ENCODE measurements around the gene GTF3A. TPM values are rescaled to one million over a fixed set of nuclear protein-coding genes. Genes with fewer than 3 reads are reported as not detected.

Gene GTF3A
- total RNA-seq, 4 donors from 2014 or later, result 129 to 197 (median 140) TPM

GRCh38 chr13:27421101-27421871 lies 3.1 kb upstream of the GTF3A start:
- Histone ChIP-seq H3K4me1 (peaks cover 15 to 24% (median 23%) of the 10 kb centered on the region in 4 donors), H3K27me3 (no peaks in the 10 kb centered on the region), H3K9me3 (no peaks in the 10 kb centered on the region), H3K4me3 (no peak overlapping the region), H3K27ac (replicated peaks in 1 of 4) (no peak overlapping the region), H3K36me3 (no peaks in the 10 kb centered on the region)
- WGBS, result 93% methylated on average over 8 of the region's 8 CpGs
- no peak for DNase-seq (ENCODE audit: extremely low spot score)
- TF ChIP-seq EP300 (IDR thresholded peaks at IDR 0.05), result no peak
- TF ChIP-seq POLR2AphosphoS5 (IDR thresholded peaks at IDR 0.05), result no peak
- no peak for TF ChIP-seq CTCF (IDR thresholded peaks at IDR 0.05)
- no peak for TF ChIP-seq POLR2A (IDR thresholded peaks at IDR 0.05; ENCODE audit: low read depth)
- intact Hi-C loops (cut with DNase I), result loop anchor here (5.0 to 10.0 kb wide), 2 partner anchors 44 to 204 kb away; partner anchors contain the start of genes LNX2 and POLR1D

GRCh38 chr13:27423333-27423732 lies 1.1 kb upstream of the GTF3A start:
- intact Hi-C loops (cut with DNase I), result loop anchor here (5.0 to 10.0 kb wide), 2 partner anchors 46 to 201 kb away; partner anchors contain the start of genes LNX2 and POLR1D
- H3K36me3 ChIP-seq, result peaks cover 0 to 13% (median 7%) of the 10 kb centered on the region in 4 donors
- peak overlapping the region in 2 of 4 donors; percentile 86 to 88 for H3K4me3 ChIP-seq
- TF ChIP-seq POLR2A (IDR thresholded peaks at IDR 0.05; ENCODE audit: low read depth) (no peak), CTCF (IDR thresholded peaks at IDR 0.05) (no peak), POLR2AphosphoS5 (IDR thresholded peaks at IDR 0.05) (no peak), EP300 (IDR thresholded peaks at IDR 0.05) (no peak)
- WGBS, result 76% methylated on average over 7 of the region's 7 CpGs
- no peaks in the 10 kb centered on the region for H3K27me3 ChIP-seq
- no peak for DNase-seq (ENCODE audit: extremely low spot score)
- H3K27ac ChIP-seq (replicated peaks in 1 of 4), result no peak overlapping the region
- H3K4me1 ChIP-seq, result peaks cover 30 to 44% (median 42%) of the 10 kb centered on the region in 4 donors
- no peaks in the 10 kb centered on the region for H3K9me3 ChIP-seq

- H3K9me3 ChIP-seq, result no peaks in the 10 kb centered on the region
- H3K36me3 ChIP-seq, result peaks cover 5 to 33% (median 26%) of the 10 kb centered on the region in 4 donors
- intact Hi-C loops (cut with DNase I), result loop anchor here (10.0 kb wide), 1 partner anchor 199 kb away; the partner anchor contains the start of genes LNX2 and POLR1D
- peaks cover 30 to 47% (median 42%) of the 10 kb centered on the region in 4 donors for H3K4me1 ChIP-seq
- WGBS, result 45% methylated on average over 13 of the region's 13 CpGs
- H3K27ac ChIP-seq (replicated peaks in 1 of 4), result peak overlapping the region; percentile 85 to 94 (median 90)
- H3K27me3 ChIP-seq, result no peaks in the 10 kb centered on the region
- DNase-seq (ENCODE audit: extremely low spot score), result no peak
- H3K4me3 ChIP-seq, result peak overlapping the region; percentile 71 to 96 (median 87)
- TF ChIP-seq POLR2AphosphoS5 (IDR thresholded peaks at IDR 0.05) (no peak), EP300 (IDR thresholded peaks at IDR 0.05) (no peak), CTCF (IDR thresholded peaks at IDR 0.05) (no peak), POLR2A (IDR thresholded peaks at IDR 0.05; ENCODE audit: low read depth) (no peak)
Measured at GRCh38 chr13:27425158-27425917, 919 bp downstream of the GTF3A start.

- Histone ChIP-seq H3K27ac (replicated peaks in 1 of 4) (peak overlapping the region; percentile 85 to 94 (median 90)), H3K36me3 (peaks cover 13 to 41% (median 34%) of the 10 kb centered on the region in 4 donors), H3K27me3 (no peaks in the 10 kb centered on the region), H3K4me3 (peak overlapping the region; percentile 71 to 96 (median 87)), H3K4me1 (peaks cover 30 to 47% (median 42%) of the 10 kb centered on the region in 4 donors), H3K9me3 (no peaks in the 10 kb centered on the region)
- intact Hi-C loops (cut with DNase I), result loop anchor here (10.0 kb wide), 1 partner anchor 199 kb away; the partner anchor contains the start of genes LNX2 and POLR1D
- DNase-seq (ENCODE audit: extremely low spot score), result peak; percentile 95
- TF ChIP-seq POLR2AphosphoS5 (IDR thresholded peaks at IDR 0.05) (peak; percentile 44 to 52), POLR2A (IDR thresholded peaks at IDR 0.05; ENCODE audit: low read depth) (no peak), CTCF (IDR thresholded peaks at IDR 0.05) (peak in 2 of 3 experiments; percentile 27 to 46)
- WGBS, result 45% methylated on average over 17 of the region's 17 CpGs
Measured at GRCh38 chr13:27425918-27426630, 1.7 kb downstream of the GTF3A start.
